ENCODE measurements around the gene SEPTIN11. TPM values are rescaled to one million over a fixed set of nuclear protein-coding genes. Genes with fewer than 3 reads are reported as not detected.

The SEPTIN11 gene
- total and polyA plus RNA-seq, 7 experiments from 2014 or later = 9.2 to 29.3 (median 16.5) TPM

Other genes starting within 250 kb of the SEPTIN11 start
- not detected for gene SOWAHB, start 51.6 kb upstream of the SEPTIN11 start, total RNA-seq
- under 1 TPM in 1 of 2 donors, not detected in 1; 0.05 TPM for gene SOWAHB, start 51.6 kb upstream of the SEPTIN11 start, polyA plus RNA-seq
- 100 to 1,000 TPM; 206 to 393 (median 314) TPM for gene CCNI, start 126.2 kb downstream of the SEPTIN11 start, total RNA-seq
- gene CCNI, start 126.2 kb downstream of the SEPTIN11 start, polyA plus RNA-seq = 100 to 1,000 TPM; 345 to 418 TPM
- 10 to 100 TPM; 23.6 to 36.7 (median 30.4) TPM for gene CCNG2, start 207.5 kb downstream of the SEPTIN11 start, total RNA-seq
- 10 to 100 TPM in 1 of 2 donors, 1 to 10 TPM in 1; 8.5 to 13.7 TPM for gene CCNG2, start 207.5 kb downstream of the SEPTIN11 start, polyA plus RNA-seq

Data from naive thymus-derived CD4-positive, alpha-beta T cell (primary cell).